ELR (cell line): ENCODE results near the gene KIF12.
"Not testable (repeated sequence)": the region's sequence is repeated elsewhere in the genome, so short reads cannot be mapped to it uniquely, and the experiment has no call there.

ENCODE experiments used
- DNase-seq: peaks from one replicate; pipeline ENCODE4 v3.0.0-alpha.2; 2015; ENCODE audit warnings: low read depth

KIF12 gene

DNA sequence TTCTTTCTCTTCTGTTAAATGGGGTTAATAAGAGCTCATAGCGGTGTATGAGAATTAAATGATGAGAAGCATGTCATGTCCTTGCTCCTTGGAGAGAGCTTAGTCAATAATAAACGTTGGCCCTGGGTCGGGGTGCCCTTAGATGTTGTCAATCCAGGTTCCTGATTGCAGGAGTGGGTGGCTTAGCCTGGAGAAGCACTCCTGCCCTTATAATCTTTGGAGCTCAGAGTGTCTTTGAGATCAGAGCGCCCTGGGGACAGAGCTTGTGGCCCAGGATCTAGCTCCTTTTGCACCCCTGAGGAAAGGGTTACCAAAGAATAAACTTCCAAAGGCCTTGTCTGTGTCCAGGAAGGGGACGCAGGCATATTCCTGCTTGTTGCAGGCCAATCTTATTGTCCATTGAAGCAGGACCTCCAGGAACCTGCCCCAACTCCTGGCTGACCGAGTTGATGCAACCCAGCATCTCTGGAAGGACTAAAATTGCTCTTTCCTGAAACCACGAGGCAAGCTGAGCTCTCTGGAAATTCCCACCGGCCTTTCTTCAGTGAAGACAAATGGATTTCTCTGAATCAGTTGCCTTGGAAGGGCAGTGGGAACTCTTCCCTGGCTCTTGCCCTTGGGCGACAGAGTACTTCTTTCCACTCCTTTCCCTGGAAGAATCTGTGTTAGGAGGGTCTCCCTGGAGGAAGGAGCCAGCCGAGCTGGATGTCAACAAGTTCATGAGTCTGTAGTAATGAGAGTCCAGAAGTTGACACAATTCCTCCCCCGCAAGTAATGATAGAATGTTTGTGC lies 14.6 kb downstream of the KIF12 start:
- no peak for DNase-seq

DNA sequence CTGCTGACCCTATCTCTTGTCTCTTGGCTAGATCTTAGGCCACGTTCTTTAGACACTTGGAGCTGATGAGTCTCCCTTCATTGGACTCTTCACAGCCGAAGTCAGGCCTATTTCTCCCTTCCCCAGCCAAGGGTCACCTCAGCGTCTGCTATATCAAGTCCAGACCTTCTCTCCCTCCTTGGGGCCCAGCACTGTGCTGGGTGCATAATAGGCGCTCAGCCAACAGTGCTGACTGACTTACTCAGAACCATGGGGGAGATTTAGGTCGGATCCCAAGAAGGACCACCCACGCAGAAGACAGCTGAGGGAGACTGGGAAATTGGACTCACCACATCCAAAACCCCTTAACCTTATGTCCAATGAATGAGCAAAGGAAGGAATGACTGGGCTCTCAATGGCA lies 15.4 kb downstream of the KIF12 start:
- no peak for DNase-seq

- DNase-seq: not testable (repeated sequence)
Observed at GRCh38 chr9:114082763-114083412, 16.2 kb downstream of the KIF12 start.

DNA sequence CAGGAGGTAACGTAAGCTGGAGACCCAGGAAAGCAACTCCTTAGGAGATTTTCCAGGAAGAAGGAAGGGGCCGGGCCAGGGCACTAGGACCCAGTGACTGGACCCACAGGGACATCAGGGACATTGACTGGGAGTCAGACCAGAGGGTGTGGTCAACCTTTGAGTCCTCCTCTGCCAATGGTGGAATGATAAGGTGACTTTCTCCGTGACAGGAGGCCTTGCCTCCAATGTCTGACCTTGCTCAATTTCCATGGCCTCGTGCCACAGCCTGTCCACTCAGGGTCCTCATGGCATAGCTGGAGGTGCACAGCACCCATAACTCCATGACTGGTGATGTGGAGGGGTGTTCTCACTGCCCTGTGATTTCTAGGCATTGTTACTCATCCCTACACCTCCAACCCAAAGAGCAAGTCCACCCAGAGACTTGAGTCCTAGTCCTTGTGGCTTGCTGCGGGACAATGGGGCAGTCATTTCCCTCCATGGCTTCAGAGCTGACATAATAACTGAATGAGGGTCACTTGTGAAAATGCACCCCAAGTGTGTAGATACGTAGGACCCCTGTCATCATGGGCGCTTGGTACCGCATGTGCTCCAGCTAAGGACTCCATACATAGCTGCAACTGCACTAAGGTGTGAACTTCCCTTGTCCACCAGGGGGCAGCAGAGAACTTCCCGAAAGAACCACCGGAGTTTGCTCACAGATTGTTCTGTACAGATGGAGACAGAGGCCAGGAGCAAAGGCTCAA lies 16.9 kb downstream of the KIF12 start:
- DNase-seq: peak; percentile 88

DNA sequence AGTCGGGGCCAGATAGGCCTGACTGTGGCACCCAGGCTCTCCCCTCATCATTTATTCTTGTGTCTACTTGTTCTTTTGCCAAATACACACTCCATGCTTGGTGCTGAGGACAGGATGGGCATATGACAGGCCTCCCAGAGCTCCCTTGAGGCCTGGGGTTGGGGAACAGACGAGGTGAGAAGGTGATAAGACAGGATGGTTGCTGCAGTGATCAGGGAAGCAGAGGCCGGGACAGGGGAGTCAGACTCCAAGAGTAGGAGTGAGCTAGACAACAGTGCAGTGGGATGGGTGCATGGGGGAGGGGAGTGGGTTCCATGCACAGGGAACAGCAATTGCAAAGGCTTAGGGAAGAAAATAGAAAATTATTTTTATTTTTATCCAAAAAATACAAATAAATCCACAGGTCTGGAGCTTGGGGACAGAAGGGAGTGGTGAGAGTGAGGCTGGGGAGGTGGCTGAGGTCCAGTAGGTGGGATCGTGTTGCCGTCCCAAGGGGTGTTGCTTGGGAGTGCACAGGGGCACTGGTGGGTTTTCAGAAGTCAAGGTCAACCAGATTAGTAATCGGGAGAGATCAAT lies 17.6 kb downstream of the KIF12 start:
- DNase-seq: no peak

GRCh38 chr9:114080773-114081440 lies 18.2 kb downstream of the KIF12 start:
- DNase-seq: no peak

DNA sequence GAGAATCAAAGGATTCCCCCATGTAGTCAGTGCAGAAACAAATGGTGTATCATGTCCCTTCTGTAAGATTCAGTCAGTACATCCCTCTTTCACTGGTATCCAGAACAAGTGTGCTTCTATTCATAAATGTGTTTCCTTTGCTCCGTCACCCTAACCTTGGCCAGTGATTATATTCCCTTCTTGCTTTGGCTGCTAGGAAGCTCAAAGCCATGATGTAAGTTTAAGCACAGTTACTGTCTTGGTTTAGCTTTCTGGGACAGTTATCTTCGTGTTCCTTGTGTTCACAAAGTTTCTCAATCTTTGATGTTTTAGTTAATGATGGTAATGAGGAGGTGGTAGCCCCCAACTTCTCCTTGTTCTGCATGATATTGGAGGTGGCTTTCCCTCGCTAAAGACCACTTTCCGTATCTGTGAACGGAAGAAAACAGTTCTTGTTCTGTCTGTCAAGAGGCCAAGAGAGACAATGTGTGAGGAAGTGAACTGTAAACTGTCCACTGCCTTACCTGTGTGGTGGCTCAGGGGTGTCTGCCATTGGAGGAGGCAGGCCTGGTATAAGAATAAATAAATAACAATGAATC lies 18.8 kb downstream of the KIF12 start:
- no peak for DNase-seq

DNA sequence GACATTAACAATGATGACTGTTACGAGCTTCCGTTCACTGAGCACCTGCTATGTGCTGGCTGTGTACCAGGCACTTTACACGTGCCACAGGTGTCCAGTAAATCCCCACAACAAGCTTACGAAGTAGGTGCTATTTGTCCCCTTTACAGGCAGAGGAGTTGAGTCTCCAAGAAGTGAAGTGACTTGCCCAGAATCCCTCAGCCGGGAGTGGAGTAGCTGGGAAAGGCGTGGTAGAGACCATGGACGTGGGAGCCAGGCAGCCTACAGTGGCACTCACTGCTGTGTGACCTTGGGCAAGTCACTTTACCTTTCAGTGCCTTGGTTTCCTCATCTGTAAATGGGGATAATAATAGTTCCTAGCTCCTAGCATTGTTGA lies 20.3 kb downstream of the KIF12 start:
- no peak for DNase-seq

DNA sequence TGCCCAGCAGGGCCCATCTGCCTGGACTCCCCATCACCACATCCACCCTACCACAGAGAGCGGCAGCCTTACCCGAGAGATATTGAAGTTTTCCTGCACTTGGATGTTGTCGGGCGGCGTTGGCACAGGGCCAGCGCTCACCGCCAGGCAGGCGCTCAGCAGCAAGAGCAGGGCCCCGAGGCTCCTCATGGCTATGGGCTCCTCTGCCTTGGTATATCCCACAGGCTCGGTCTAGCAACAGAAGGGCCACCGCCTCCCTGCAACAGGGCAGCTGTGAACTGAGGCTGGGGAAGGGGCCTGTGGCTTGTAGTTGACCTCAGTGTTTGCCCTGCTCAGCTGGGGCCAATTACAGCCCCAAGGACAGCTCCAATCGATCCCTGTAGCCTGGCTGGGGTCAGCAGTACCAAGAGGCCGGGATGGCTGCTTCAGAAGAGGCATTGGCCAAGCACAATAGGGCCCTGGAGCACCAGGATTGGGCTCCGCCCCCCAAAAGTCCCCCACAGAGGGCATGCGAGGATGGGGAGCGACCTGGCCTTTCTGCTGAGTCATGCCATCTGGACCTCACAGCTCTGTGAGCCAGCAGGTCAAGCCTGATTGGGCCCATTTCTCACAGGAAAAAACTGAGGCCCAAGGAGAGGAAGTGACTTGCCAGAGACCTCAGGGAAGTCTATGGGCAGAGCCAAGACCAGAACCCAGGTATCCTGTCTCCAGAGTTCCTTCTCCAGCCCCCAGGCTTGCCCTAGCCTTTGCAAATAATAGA lies 20.9 kb downstream of the KIF12 start, which contains the start of gene AMBP:
TSS of gene AMBP (minus strand) at position 280 of the 760 bp plus-strand sequence. CDS start at position 189, 91 bp downstream.
- DNase-seq: peak; percentile 8

DNA sequence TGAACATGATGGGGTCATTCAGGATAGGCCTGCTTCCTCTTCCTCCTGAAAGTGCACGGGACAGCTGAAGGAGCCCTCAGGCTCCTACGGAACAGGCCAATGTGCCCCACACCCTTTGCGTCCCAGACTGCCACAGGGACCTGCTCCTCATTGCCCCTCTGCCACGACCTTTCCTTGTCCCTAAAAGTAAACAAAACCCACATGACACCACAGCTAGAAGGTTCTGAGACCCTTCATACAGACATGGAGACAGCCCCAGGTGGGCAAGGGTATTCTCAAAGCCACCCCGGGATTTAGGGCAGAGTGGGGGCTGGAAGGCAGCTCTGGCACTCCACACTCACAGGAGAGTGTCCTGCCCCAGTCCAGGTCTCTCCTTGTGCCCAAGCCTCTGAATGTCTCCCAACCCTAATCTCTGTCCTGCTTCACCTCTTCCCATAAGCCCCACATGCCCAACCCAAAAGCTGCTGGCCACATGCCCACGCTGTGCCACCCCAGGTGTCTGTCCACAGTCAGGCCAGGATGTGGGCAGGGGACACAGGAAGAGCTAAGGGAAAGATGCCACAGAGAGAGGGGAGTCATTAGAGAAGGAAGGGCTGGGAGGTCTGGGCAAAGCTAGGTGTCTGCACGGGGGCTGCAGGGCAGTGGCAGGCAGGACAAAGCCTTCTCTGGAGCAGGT lies 21.8 kb downstream of the KIF12 start:
- DNase-seq: no peak

DNA sequence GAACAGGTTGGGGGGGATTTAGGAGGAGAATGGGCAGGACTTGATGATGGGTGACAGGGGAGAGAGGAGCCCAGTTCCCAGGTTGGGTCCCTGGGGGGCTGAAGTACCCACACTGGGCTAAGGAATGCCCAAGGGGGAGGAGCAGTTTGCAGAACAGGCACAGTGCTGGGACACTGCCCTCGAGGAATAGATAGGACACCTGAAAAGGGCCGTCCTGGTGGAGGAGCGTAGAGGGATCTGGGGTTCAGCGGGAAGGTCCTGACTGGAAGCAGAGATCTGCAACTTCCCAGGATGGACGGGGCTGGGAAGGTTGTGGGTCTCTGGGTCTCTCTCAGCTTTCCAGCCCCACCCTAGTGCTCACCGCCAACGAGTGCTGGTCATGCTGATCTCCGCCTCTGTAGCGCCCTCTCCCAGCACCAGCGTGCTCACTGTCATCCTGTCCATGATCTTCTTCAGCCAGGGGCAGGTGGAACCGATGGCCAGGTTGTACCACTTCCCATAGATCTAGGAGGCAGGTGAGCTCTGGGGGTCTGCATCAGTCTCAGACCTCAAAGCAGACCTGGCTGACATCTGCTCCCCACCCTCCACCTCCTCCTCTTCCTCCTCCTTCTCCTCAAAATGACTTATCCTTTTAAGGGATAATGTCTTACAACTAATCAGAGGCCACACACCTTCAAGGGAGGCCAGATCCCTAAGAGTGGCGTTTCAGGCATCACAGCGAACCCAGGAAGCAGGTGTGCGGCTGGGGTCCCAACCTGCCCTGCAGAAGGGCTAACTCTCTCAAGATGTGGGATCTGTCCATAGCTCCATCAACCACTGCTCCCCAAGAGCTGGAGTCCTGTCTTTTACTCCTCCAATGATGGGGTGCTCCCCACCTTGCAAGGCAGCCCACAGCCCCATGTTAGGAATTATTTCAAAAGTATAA lies 22.6 kb downstream of the KIF12 start:
- no peak for DNase-seq

DNA sequence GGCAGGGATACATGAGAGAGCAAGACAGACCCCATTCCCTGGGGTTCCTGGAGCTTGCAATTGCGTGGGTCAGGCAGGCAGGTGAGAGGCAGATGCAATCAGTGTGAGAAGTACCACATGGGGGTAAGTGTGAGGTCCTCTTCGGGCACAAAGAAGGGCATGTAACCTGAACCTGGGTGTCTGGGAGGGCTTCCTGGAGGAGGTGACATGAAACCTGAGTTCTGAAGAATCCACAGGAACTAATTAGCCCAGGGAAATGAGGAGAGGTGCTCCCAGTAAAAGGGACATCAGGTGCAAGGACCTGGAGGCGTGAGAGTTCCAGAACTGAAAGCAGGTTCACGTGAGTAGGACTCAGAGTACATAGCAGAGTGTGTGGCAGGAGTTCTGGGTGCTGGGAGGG lies 23.5 kb downstream of the KIF12 start:
- DNase-seq: no peak

DNA sequence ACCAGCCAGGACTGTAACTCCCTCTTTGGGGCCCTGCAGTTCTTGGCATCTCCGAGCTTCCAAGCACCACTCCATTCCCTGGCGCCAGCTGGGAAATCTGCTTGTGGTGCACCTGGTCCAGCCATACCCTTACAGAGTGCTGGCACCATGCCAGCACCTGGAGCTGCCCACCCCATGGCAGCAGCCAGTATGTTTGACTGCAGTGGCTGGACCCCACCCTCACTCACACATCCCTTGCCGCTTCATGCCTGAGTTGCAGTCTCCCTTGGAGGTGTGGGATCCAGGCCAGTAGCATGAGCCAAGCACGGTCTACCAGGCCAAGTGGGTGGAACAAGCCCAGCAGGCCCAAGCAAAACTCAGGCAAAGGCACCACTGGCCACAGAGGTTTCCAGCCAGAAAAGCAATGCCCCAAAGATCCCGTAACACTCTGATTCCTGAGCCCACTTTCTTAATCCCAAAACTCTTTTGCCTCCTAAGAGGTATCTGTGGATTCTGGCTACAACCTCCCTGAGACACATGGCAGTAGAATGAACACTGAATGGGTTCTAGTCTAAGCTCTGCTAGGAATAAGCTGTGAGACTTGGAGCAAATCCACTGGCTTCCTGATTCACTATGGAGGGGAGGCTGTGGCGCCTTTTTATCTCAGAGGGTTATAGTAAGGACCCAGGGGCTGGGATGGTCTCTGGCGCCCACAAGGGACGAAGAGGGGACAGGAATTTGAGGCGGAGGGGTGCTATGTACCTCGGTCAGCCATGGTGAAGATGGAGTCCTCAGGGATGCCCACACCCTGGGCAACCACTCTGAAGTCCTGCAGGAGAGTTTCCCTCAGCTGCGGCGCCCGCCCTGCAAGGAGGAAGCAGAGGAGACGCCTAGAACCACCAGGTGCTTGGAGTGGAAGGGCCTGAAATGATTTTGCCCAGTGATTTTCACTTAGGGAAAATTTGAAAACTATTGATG lies 26.6 kb downstream of the KIF12 start:
- DNase-seq: no peak

- no peak for DNase-seq
Observed at GRCh38 chr9:114071197-114071795, 27.8 kb downstream of the KIF12 start.

DNA sequence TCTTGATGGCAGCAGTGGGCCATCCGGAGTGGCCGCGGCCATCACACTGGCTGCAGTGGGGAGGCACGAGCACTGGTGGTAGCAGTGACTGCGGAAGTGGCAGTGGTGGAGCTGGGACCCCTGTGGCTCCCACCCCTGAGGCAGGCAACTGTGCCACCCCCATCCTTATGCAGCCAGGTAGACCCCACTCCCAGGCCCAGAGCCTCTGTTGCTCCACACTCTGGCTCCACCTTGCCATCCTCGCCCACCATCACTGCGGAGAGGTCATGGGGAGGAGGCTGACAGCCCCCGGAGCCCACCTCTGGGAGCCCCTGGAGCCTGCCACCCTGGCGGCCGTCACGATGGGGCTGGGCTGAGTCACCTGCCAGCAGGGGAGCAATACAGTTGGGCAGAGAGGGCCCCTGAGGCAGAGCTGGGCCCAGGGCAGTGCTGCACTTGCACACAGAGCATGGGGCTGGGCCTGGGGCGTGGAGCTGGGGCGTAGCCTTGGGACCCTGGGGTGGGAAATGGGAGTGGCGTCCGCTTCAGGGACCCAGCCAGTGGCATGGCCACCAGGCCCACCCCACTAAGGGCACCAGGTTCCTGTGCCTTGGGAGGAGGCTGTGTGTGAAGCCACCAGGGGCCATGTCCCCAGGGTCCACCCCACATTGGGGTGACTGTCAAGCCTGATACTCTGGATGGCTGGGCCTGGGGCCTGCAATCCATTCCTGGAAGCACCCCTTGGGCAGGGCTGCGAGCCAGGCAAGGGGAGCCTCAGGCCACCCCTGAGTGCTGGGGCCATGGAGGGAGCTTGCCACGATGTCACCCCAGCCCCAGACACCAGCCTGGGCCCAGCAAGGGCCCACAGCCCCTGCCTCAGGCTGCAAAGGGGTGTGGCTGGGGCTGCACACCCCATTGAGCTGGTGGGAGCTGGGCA lies 28.6 kb downstream of the KIF12 start:
- DNase-seq: no peak

- DNase-seq: no peak
Observed at GRCh38 chr9:114069476-114070187, 29.5 kb downstream of the KIF12 start.
